ENCODE results near the gene AGBL1. TPM values are rescaled to one million over a fixed set of nuclear protein-coding genes. Genes with fewer than 3 reads are reported as not detected.

The AGBL1 gene
- total and polyA plus RNA-seq, 8 donors = under 0.01 to 0.18 TPM; not detected in 6

DNA sequence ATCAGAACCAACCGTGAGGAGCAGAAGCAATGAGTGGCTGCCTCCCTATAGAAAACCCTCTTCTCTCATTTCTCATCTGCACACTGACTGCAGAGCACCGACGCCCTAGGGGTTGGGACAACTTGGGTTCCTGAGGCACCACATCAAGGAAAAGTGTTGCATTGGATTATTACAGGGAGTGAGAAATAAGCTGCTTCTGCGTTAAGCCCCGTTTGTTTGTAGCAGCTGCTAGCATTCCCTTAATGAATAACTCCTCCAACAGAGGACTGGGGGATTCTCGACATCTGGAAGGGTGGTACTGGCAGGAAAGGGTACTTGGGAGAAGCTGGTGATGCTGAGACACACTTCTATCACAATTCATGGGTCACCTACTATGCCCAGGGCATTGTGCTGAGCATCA, 25.3 kb upstream of the AGBL1 start:
- Histone ChIP-seq H3K27ac (no peak overlapping the region), H3K4me3 (no peak overlapping the region), H3K4me1 (peaks cover 0 to 3% (median 0%) of the 10 kb centered on the region in 4 donors), H3K9me3 (no peaks in the 10 kb centered on the region), H3K36me3 (no peaks in the 10 kb centered on the region), H3K27me3 (peaks cover 0 to 6% (median 0%) of the 10 kb centered on the region in 3 donors)
- no peak for TF ChIP-seq POLR2A (IDR thresholded peaks at IDR 0.05)
- no peak for TF ChIP-seq POLR2AphosphoS5 (IDR thresholded peaks at IDR 0.05)
- TF ChIP-seq, protein P1, sequence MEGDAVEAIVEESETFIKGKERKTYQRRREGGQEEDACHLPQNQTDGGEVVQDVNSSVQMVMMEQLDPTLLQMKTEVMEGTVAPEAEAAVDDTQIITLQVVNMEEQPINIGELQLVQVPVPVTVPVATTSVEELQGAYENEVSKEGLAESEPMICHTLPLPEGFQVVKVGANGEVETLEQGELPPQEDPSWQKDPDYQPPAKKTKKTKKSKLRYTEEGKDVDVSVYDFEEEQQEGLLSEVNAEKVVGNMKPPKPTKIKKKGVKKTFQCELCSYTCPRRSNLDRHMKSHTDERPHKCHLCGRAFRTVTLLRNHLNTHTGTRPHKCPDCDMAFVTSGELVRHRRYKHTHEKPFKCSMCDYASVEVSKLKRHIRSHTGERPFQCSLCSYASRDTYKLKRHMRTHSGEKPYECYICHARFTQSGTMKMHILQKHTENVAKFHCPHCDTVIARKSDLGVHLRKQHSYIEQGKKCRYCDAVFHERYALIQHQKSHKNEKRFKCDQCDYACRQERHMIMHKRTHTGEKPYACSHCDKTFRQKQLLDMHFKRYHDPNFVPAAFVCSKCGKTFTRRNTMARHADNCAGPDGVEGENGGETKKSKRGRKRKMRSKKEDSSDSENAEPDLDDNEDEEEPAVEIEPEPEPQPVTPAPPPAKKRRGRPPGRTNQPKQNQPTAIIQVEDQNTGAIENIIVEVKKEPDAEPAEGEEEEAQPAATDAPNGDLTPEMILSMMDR (IDR thresholded peaks at IDR 0.05) = no peak
- TF ChIP-seq EP300 (IDR thresholded peaks at IDR 0.05) = no peak
- 67 to 76% (median 68%) methylated on average over 6 of the region's 6 CpGs for WGBS, 5 donors
- DNase-seq = no peak
- intact Hi-C loops (cut with DNase I; ENCODE audit: low total_unique reads) = no loop called here

DNA sequence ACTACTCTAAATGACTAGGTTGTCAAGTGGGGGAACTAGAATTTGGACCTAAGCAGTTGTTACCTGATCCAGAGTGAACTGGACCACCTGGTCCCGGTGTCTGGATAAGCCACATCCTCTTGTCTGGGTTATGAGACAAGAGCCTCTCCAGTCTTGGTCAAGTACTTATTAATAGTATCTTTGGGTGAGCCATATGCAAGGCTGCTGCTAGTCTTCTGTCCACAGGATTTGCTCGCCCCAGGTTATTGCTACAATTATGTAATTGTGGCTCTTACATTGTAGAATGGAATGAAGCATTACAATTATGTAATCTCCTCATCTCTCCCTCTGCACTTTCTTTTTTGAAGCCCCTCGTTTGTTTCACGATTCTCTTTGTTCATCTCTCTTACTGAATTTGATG, 24.0 kb upstream of the AGBL1 start:
- intact Hi-C loops (cut with DNase I; ENCODE audit: low total_unique reads) = no loop called here
- WGBS, 5 donors = 72 to 84% (median 76%) methylated on average over 4 of the region's 4 CpGs
- peaks cover 0 to 6% (median 0%) of the 10 kb centered on the region in 3 donors for H3K27me3 ChIP-seq
- no peak overlapping the region for H3K27ac ChIP-seq
- H3K4me1 ChIP-seq = no peaks in the 10 kb centered on the region
- TF ChIP-seq, protein P1 (IDR thresholded peaks at IDR 0.05) = no peak
- TF ChIP-seq POLR2AphosphoS5 (IDR thresholded peaks at IDR 0.05) = no peak
- no peak for TF ChIP-seq EP300 (IDR thresholded peaks at IDR 0.05)
- no peak for TF ChIP-seq POLR2A (IDR thresholded peaks at IDR 0.05)
- H3K9me3 ChIP-seq = no peaks in the 10 kb centered on the region
- no peak for DNase-seq
- H3K4me3 ChIP-seq = no peak overlapping the region
- H3K36me3 ChIP-seq = no peaks in the 10 kb centered on the region

DNA sequence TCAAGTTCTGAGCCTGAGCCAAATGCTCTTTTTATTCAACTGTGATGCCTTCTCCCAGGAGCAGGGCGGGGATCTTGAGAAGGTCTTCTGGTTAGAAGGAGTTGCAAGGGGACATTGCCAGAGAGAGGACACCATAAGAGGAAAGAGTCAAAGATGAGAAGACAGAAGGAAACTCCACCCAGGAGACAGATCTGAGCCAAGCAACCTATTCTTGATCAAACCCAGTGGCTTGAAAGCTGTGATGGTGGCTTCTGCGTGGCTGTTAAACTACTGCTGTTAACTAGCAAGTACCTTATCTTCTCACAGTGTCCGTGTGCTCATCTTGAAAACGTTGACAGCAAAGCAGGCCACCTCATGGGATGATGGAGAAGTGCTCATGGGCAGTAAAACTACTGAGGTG, 19.8 kb upstream of the AGBL1 start:
- Histone ChIP-seq H3K4me1 (no peaks in the 10 kb centered on the region), H3K27me3 (peaks cover 0 to 11% (median 0%) of the 10 kb centered on the region in 3 donors), H3K36me3 (no peaks in the 10 kb centered on the region), H3K9me3 (no peaks in the 10 kb centered on the region), H3K27ac (no peak overlapping the region), H3K4me3 (no peak overlapping the region)
- WGBS, 5 donors = 58 to 70% (median 67%) methylated on average over 4 of the region's 4 CpGs
- TF ChIP-seq EP300 (IDR thresholded peaks at IDR 0.05) (no peak), POLR2A (IDR thresholded peaks at IDR 0.05) (no peak)
- intact Hi-C loops (cut with DNase I; ENCODE audit: low total_unique reads) = no loop called here
- no peak for DNase-seq

DNA sequence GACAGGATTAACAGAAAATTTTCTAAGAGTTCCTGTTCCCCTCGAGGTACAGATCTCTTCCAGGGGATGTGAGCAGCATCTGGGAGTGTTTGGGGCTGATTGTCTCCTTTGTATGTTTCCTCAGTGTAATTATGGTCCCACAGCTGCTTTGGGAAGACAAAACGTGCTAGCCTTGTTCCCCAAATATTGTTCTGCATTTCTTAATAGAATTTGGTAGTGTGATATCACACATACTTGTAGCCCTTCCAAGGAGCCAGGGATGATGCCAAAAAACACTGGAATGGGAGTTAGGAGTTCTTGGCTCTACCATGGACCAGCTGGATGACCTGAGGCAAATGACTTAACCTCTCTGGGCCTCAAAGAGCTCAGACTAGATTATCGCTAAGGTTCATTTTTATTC, 19.0 kb upstream of the AGBL1 start:
- DNase-seq = peak in 1 of 2 donors; percentile 5

DNA sequence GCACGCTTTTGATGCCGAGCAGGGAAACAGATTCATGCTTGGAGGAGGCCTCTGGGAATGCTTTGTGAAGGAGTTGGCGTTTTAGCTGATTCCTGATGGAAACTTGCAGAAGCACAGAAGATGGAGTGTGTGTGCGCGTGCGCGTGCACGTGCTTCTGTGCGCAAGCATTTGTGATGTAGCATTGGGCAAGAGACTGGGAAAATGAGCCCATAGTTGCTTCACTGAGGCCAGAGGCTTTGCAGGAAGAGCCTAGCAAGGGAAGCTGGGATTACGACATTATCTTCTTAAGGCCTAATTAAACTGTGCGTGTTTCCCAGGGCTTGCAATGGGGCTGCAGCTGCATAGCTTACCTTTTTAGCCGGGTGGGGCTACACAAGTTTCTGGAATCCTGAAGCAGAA, 18.1 kb upstream of the AGBL1 start:
- intact Hi-C loops (cut with DNase I; ENCODE audit: low total_unique reads) = no loop called here
- DNase-seq = no peak
- Histone ChIP-seq H3K4me3 (no peak overlapping the region), H3K4me1 (no peaks in the 10 kb centered on the region), H3K27ac (no peak overlapping the region), H3K9me3 (no peaks in the 10 kb centered on the region), H3K36me3 (no peaks in the 10 kb centered on the region), H3K27me3 (peaks cover 0 to 11% (median 0%) of the 10 kb centered on the region in 3 donors)
- WGBS, 5 donors = 87 to 93% (median 89%) methylated on average over 12 of the region's 12 CpGs
- TF ChIP-seq POLR2A (IDR thresholded peaks at IDR 0.05) = no peak
- no peak for TF ChIP-seq POLR2AphosphoS5 (IDR thresholded peaks at IDR 0.05)
- TF ChIP-seq, protein P1 (IDR thresholded peaks at IDR 0.05) = no peak
- TF ChIP-seq EP300 (IDR thresholded peaks at IDR 0.05) = no peak

More for the DNA sequence above, 19.0 kb upstream of the AGBL1 start:
- intact Hi-C loops (cut with DNase I; ENCODE audit: low total_unique reads) = no loop called here
- TF ChIP-seq POLR2AphosphoS5 (IDR thresholded peaks at IDR 0.05) = no peak
- TF ChIP-seq POLR2A (IDR thresholded peaks at IDR 0.05) = no peak
- TF ChIP-seq, protein P1 (IDR thresholded peaks at IDR 0.05) = no peak
- WGBS, 5 donors = 48 to 58% (median 55%) methylated on average over 3 of the region's 3 CpGs
- no peak overlapping the region for H3K27ac ChIP-seq
- H3K27me3 ChIP-seq = peaks cover 0 to 11% (median 0%) of the 10 kb centered on the region in 3 donors
- H3K36me3 ChIP-seq = no peaks in the 10 kb centered on the region
- H3K4me3 ChIP-seq = no peak overlapping the region
- no peaks in the 10 kb centered on the region for H3K9me3 ChIP-seq
- no peaks in the 10 kb centered on the region for H3K4me1 ChIP-seq
